Cerebellar nuclear complex (tissue), 1 donor: ENCODE data around the gene PIP5K1C.
"Not testable (repeated sequence)": the region's sequence is repeated elsewhere in the genome, so short reads cannot be mapped to it uniquely, and the experiment has no call there.

Source experiments
- DNase-seq, 2 experiments: peaks; one replicate each; lab custom pipeline; 2025; lab: John Stamatoyannopoulos, UW

Gene PIP5K1C

GRCh38 chr19:3660493-3661219 lies 39.6 kb downstream of the PIP5K1C start:
- DNase-seq = no peak

GRCh38 chr19:3659746-3660112 lies 40.5 kb downstream of the PIP5K1C start:
- no peak for DNase-seq

- DNase-seq = no peak
Observed at GRCh38 chr19:3658870-3659745, 41.2 kb downstream of the PIP5K1C start.

GRCh38 chr19:3658004-3658869 lies 42.0 kb downstream of the PIP5K1C start:
- DNase-seq = peak; percentile 74 to 89

GRCh38 chr19:3657395-3657769 lies 42.9 kb downstream of the PIP5K1C start:
- no peak for DNase-seq

- DNase-seq = no peak
Observed at GRCh38 chr19:3656747-3657394, 43.4 kb downstream of the PIP5K1C start.

GRCh38 chr19:3656073-3656746 lies 44.1 kb downstream of the PIP5K1C start:
- no peak for DNase-seq

- DNase-seq = no peak
Observed at GRCh38 chr19:3655402-3656072, 44.7 kb downstream of the PIP5K1C start.

- no peak for DNase-seq
Observed at GRCh38 chr19:3653865-3654513, 46.3 kb downstream of the PIP5K1C start.

- no peak for DNase-seq
Observed at GRCh38 chr19:3653081-3653795, 47.0 kb downstream of the PIP5K1C start.

GRCh38 chr19:3652422-3652821 lies 47.8 kb downstream of the PIP5K1C start:
- DNase-seq = no peak

GRCh38 chr19:3651684-3652083 lies 48.6 kb downstream of the PIP5K1C start:
- no peak for DNase-seq

GRCh38 chr19:3649888-3650287 lies 50.4 kb downstream of the PIP5K1C start:
- no peak for DNase-seq

- no peak for DNase-seq
Observed at GRCh38 chr19:3648037-3648905, 52.0 kb downstream of the PIP5K1C start.

GRCh38 chr19:3647102-3647501 lies 53.2 kb downstream of the PIP5K1C start:
- not testable (repeated sequence) for DNase-seq

- DNase-seq = no peak
Observed at GRCh38 chr19:3646336-3647092, 53.8 kb downstream of the PIP5K1C start.

- DNase-seq = no peak
Observed at GRCh38 chr19:3645726-3646125, 54.5 kb downstream of the PIP5K1C start.

GRCh38 chr19:3645067-3645396 lies 55.2 kb downstream of the PIP5K1C start:
- DNase-seq = no peak
